CD4-positive, CD25-positive, alpha-beta regulatory T cell (primary cell): Measurements from ENCODE around the gene ANO8. TPM values are rescaled to one million over a fixed set of nuclear protein-coding genes. Genes with fewer than 3 reads are reported as not detected.
A peak's percentile ranks its signal among the peaks of the same experiment; 100 is the strongest.

ENCODE experiments used
- ATAC-seq, 2 donors: fragments of 150-1000 bp; cut with Tn5 transposase; one replicate each; pipeline ENCODE4 v1.10.0; 2021; ENCODE audit warnings: low read depth in 2 of 2, moderate number of reproducible peaks in 2 of 2, moderate library complexity in 1 of 2
- DNase-seq, 3 donors: peaks; one replicate each; pipeline versions ENCODE4 v3.0.0 to v3.0.0-alpha.2; 2012 to 2022; ENCODE audit warnings: mixed read lengths in 1 of 3
- H3K27ac ChIP-seq: one replicate; pipeline ENCODE4 v1.7.0; 2013; ENCODE audit warnings: mild to moderate bottlenecking, low read length; ENCODE audit not compliant: insufficient read depth, poor library complexity, severe bottlenecking
- H3K27me3 ChIP-seq: one replicate; pipeline ENCODE4 v1.7.0; 2013; ENCODE audit warnings: low read length; ENCODE audit not compliant: control insufficient read depth, insufficient read depth
- H3K36me3 ChIP-seq: one replicate; pipeline ENCODE4 v1.7.0; 2013; ENCODE audit warnings: mild to moderate bottlenecking, low read length, moderate library complexity; ENCODE audit not compliant: control insufficient read depth, insufficient read depth
- H3K4me1 ChIP-seq: 2 replicates; pipeline ENCODE4 v1.7.0; 2013; ENCODE audit warnings: mild to moderate bottlenecking, low read length; ENCODE audit not compliant: insufficient read depth, control insufficient read depth, poor library complexity, severe bottlenecking
- H3K4me3 ChIP-seq: one replicate; pipeline ENCODE4 v1.7.0; 2013; ENCODE audit warnings: low read depth, mild to moderate bottlenecking, low read length, moderate library complexity
- H3K9me3 ChIP-seq, 2 experiments: 1 replicate in 1 of 2; 2 replicates in 1 of 2; pipeline ENCODE4 v1.7.0; 2013; ENCODE audit warnings: low read length in 2 of 2, mild to moderate bottlenecking in 1 of 2, moderate library complexity in 1 of 2; ENCODE audit not compliant: control insufficient read depth in 2 of 2
- H3K27ac Mint-ChIP-seq, 3 donors: one replicate each; pipeline ENCODE4 v1.8.0; 2020 to 2022; ENCODE audit warnings: mild to moderate bottlenecking in 3 of 3, mixed read lengths in 3 of 3, moderate library complexity in 2 of 3
- H3K27me3 Mint-ChIP-seq: one replicate; pipeline ENCODE4 v1.8.0; 2022; ENCODE audit warnings: mild to moderate bottlenecking, mixed read lengths
- H3K36me3 Mint-ChIP-seq: one replicate; pipeline ENCODE4 v1.8.0; 2020; ENCODE audit warnings: mixed read lengths
- H3K4me1 Mint-ChIP-seq, 4 donors: one replicate each; pipeline ENCODE4 v1.8.0; 2020 to 2022; ENCODE audit warnings: mixed read lengths in 4 of 4, mild to moderate bottlenecking in 1 of 4
- H3K4me3 Mint-ChIP-seq, 4 donors: one replicate each; pipeline ENCODE4 v1.8.0; 2020 to 2022; ENCODE audit warnings: mild to moderate bottlenecking in 4 of 4, mixed read lengths in 4 of 4, moderate library complexity in 3 of 4
- H3K9me3 Mint-ChIP-seq, 7 donors: one replicate each; pipeline ENCODE4 v1.8.0; 2020 to 2022; ENCODE audit warnings: mixed read lengths in 7 of 7, mild to moderate bottlenecking in 3 of 7, moderate library complexity in 2 of 7
- polyA plus RNA-seq, 4 donors: library from polyadenylated mRNA; unstranded; fragments of 300-500 nt; fragmentation: Illumina TruSeq; gene quantifications; one replicate each; pipeline ENCODE4 v1.2.3, GENCODE V29; 2021
- total RNA-seq: library from RNA; stranded (reverse); gene quantifications from one replicate; pipeline ENCODE4 v1.2.3, GENCODE V29; 2022

ANO8 gene
- total and polyA plus RNA-seq, 5 donors from 2014 or later: 0.06 to 17.8 (median 0.10) TPM; not detected in 1

DNA sequence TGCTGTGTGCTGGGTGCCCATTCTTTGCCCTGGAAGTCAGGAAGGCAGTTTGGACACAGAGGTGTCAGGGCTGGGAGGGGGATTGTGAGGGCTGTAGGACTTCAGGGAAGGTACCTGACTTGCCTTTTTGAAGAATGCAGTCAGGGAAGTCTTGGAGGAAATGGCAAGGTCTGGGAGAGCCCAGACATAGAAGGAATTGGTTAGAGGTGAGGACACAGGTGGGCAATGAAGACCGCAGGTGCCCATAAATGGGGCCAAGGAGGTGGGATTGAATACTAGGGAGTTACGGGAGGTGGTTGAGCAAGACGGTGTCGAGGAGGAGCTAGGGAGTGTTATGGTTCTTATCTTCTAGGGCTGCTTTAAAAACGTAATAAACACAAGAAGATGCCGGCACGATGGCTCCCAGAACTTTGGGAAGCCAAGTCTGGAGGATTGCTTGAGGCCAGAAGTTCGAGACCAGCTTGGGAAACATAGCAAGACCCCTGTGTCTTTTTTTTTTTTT is 26.7 kb downstream of the ANO8 start:
- H3K9me3 ChIP-seq: no peaks in the 10 kb centered on the region
- no peak overlapping the region for H3K27ac ChIP-seq
- H3K36me3 Mint-ChIP-seq: peaks cover 5% of the 10 kb centered on the region
- H3K4me1 Mint-ChIP-seq: peaks cover 11 to 62% (median 31%) of the 10 kb centered on the region in 4 donors
- no peaks in the 10 kb centered on the region for H3K27me3 Mint-ChIP-seq
- H3K4me3 Mint-ChIP-seq: peak overlapping the region in 3 of 4 donors; percentile 48 to 74 (median 72)
- no peak overlapping the region for H3K4me3 ChIP-seq
- no peak for DNase-seq
- H3K27me3 ChIP-seq: no peaks in the 10 kb centered on the region
- no peaks in the 10 kb centered on the region for H3K9me3 Mint-ChIP-seq
- H3K4me1 ChIP-seq: peaks cover 47% of the 10 kb centered on the region
- peak overlapping the region in 1 of 3 donors; percentile 93 for H3K27ac Mint-ChIP-seq
- ATAC-seq: no peak
- H3K36me3 ChIP-seq: no peaks in the 10 kb centered on the region

DNA sequence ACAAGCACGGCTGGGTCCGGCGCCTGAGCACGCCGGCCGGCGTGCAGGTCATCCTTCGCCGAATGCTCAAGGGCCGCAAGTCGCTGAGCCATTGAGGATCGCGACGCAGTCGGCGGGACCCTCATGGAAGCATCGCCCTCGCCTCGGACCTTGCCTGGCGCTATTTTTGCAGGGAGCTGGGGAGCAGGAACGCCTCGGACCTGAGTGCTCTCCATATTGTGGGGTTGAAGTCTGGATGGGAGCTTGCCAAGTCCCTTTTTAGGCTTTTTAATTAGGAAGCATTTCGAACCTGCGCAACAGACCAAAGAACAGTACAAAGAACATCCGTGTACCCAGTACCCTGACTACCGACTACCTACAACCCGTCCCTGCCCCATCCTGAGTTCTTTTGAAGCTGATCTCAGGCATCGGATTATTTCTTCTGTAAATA is 28.4 kb downstream of the ANO8 start:
- Histone ChIP-seq H3K27me3 (no peaks in the 10 kb centered on the region), H3K4me3 (peak overlapping the region; percentile 71), H3K27ac (peak overlapping the region; percentile 88), H3K9me3 (no peaks in the 10 kb centered on the region), H3K4me1 (peaks cover 57% of the 10 kb centered on the region), H3K36me3 (no peaks in the 10 kb centered on the region)
- DNase-seq (peak in 1 of 3 donors; percentile 26), ATAC-seq (no peak)
- H3K9me3 Mint-ChIP-seq: no peaks in the 10 kb centered on the region
- H3K27me3 Mint-ChIP-seq: no peaks in the 10 kb centered on the region
- H3K4me3 Mint-ChIP-seq: peak overlapping the region; percentile 92 to 96 (median 93)
- peak overlapping the region in 2 of 3 donors; percentile 73 to 88 for H3K27ac Mint-ChIP-seq
- H3K4me1 Mint-ChIP-seq: peaks cover 11 to 67% (median 32%) of the 10 kb centered on the region in 4 donors
- peaks cover 5% of the 10 kb centered on the region for H3K36me3 Mint-ChIP-seq

DNA sequence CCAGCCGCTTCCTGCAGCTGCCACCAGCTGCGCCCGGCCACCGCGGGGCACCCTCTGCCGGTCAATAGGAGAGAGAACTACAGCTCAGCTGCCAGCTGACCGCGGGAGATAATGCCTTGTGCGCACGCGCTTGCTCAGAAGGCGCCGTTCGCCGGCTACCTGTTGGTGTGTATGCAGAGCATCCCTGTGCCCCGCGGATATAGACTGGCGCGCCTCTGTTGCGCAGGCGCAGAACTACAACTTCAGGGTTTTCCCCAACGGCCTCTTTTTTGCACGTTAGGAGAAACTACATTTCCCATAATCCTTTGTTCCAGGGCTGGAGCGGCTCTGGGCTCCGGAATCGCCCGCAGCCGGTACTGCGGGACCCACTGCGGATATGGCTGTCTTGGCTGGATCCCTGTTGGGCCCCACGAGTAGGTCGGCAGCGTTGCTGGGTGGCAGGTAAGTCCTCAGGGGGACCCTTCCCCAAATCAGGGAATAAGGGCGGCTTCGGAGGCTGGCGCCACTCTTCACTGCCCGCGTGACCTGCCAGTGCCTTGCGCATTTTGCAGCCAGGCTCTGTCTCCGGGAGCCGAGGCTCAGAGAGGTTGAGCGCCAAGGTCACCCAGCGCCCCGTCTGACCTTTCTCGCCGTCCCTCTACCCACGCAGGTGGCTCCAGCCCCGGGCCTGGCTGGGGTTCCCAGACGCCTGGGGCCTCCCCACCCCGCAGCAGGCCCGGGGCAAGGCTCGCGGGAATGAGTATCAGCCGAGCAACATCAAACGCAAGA is 29.0 kb downstream of the ANO8 start, which contains the start of gene MRPL34:
TSS of gene MRPL34 (plus strand) at position 356 of the 768 bp plus-strand sequence. CDS start at position 377, 21 bp downstream.
- DNase-seq: peak; percentile 93 to 99 (median 96)
- Histone ChIP-seq H3K4me3 (peak within 1 kb of the TSS; percentile 71), H3K4me1 (peaks cover 54% of the 10 kb centered on the region), H3K36me3 (no peaks in the 10 kb centered on the region), H3K27ac (peak within 1 kb of the TSS; percentile 88), H3K27me3 (no peaks in the 10 kb centered on the region), H3K9me3 (no peaks in the 10 kb centered on the region)
- H3K36me3 Mint-ChIP-seq: peaks cover 5% of the 10 kb centered on the region
- peak; percentile 62 to 63 for ATAC-seq
- no peaks in the 10 kb centered on the region for H3K9me3 Mint-ChIP-seq
- peak within 1 kb of the TSS; percentile 92 to 96 (median 93) for H3K4me3 Mint-ChIP-seq
- peaks cover 11 to 62% (median 30%) of the 10 kb centered on the region in 4 donors for H3K4me1 Mint-ChIP-seq
- H3K27me3 Mint-ChIP-seq: no peaks in the 10 kb centered on the region
- H3K27ac Mint-ChIP-seq: peak within 1 kb of the TSS; percentile 73 to 95 (median 88)

DNA sequence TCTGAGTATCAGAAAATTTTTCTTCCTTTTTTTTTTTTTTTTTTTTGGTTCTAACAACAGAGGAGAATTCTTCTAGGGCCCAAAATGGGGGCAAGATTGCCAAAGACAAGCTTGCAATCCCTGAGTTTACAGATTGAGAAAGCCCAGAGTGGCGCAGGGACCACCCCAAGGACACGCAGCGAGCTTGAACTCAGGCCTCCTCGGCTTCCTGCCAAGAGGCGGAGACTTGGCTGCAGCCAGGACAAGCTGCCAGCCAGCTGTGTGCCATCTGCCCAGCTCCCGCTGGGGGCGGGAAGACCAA is 29.5 kb downstream of the ANO8 start:
- Histone ChIP-seq H3K4me1 (peaks cover 49% of the 10 kb centered on the region), H3K36me3 (no peaks in the 10 kb centered on the region), H3K9me3 (no peaks in the 10 kb centered on the region), H3K27me3 (no peaks in the 10 kb centered on the region), H3K27ac (peak overlapping the region; percentile 88), H3K4me3 (peak overlapping the region; percentile 44)
- H3K27me3 Mint-ChIP-seq: no peaks in the 10 kb centered on the region
- peaks cover 5% of the 10 kb centered on the region for H3K36me3 Mint-ChIP-seq
- peaks cover 11 to 56% (median 28%) of the 10 kb centered on the region in 4 donors for H3K4me1 Mint-ChIP-seq
- H3K9me3 Mint-ChIP-seq: no peaks in the 10 kb centered on the region
- DNase-seq (no peak), ATAC-seq (no peak)
- peak overlapping the region; percentile 92 to 96 (median 93) for H3K4me3 Mint-ChIP-seq
- H3K27ac Mint-ChIP-seq: peak overlapping the region; percentile 73 to 95 (median 79)

DNA sequence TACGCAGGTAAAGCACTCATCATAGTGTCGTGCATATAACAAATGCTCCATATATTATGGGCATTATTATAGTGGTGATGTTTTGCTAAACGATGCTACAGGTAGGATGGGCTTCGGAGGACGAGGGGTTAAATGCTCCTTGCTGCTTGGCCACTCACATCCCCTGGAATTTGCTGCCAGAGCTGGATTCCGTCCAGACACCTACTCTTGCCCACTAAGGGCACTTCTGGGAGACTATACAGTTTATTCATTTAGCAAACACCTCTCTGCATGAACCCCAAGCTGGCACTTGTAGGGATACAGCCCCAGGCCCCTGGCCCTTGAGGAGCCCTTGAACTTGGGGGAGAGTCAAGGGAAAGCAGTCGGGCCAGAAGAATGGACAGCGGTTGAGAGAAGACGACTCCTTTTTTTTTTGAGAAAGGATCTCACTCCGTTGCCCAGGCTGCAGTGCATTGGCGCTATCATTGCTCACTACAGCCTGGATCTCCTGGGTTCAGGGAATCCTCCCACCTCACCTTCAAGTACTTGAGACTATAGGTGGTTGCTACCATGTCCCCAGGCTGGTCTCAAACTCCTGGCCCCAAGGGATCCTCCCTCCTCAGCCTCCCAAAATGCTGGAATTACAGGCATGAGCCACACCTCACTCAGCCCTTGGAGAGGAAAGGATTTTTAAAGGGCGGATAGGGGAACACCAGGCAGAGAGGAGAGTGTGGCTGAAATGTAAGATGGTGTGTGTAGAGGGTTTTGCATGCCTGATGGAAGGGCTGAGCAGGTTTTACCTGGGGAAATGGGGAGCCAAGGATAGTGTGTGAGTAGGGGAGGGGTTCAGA is 30.1 kb downstream of the ANO8 start:
- DNase-seq (no peak), ATAC-seq (no peak)
- peaks cover 5% of the 10 kb centered on the region for H3K36me3 Mint-ChIP-seq
- no peaks in the 10 kb centered on the region for H3K27me3 ChIP-seq
- no peaks in the 10 kb centered on the region for H3K9me3 ChIP-seq
- H3K4me3 ChIP-seq: peak overlapping the region; percentile 44
- peaks cover 43% of the 10 kb centered on the region for H3K4me1 ChIP-seq
- H3K4me3 Mint-ChIP-seq: peak overlapping the region; percentile 92 to 96 (median 93)
- no peaks in the 10 kb centered on the region for H3K27me3 Mint-ChIP-seq
- peak overlapping the region; percentile 88 for H3K27ac ChIP-seq
- H3K9me3 Mint-ChIP-seq: no peaks in the 10 kb centered on the region
- peak overlapping the region; percentile 73 to 95 (median 79) for H3K27ac Mint-ChIP-seq
- H3K4me1 Mint-ChIP-seq: peaks cover 11 to 55% (median 27%) of the 10 kb centered on the region in 4 donors
- H3K36me3 ChIP-seq: no peaks in the 10 kb centered on the region

DNA sequence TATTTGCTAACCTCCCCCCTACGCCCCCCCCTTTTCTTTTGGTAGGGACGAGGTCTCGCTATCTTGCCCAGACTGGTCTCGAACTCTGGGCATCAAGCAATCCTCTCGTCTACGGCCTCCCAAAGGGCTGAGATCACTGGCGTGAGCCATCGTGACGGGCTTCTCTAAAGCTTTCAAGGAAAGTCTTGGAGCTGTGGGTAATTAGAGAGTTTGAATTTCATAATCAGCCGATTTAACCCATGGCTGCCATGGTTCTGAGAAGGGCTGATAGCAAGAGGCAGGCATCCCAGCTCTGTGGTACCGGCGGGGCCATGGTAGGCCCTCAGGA is 30.8 kb downstream of the ANO8 start:
- H3K4me1 Mint-ChIP-seq: peaks cover 6 to 48% (median 23%) of the 10 kb centered on the region in 4 donors
- no peak for ATAC-seq
- Histone ChIP-seq H3K36me3 (no peaks in the 10 kb centered on the region), H3K4me3 (peak overlapping the region; percentile 32), H3K27ac (peak overlapping the region; percentile 72), H3K9me3 (no peaks in the 10 kb centered on the region), H3K27me3 (no peaks in the 10 kb centered on the region), H3K4me1 (peaks cover 40% of the 10 kb centered on the region)
- H3K27ac Mint-ChIP-seq: peak overlapping the region in 2 of 3 donors; percentile 14 to 58
- no peaks in the 10 kb centered on the region for H3K27me3 Mint-ChIP-seq
- DNase-seq: no peak
- no peaks in the 10 kb centered on the region for H3K36me3 Mint-ChIP-seq
- peak overlapping the region; percentile 80 to 96 (median 84) for H3K4me3 Mint-ChIP-seq
- no peaks in the 10 kb centered on the region for H3K9me3 Mint-ChIP-seq

DNA sequence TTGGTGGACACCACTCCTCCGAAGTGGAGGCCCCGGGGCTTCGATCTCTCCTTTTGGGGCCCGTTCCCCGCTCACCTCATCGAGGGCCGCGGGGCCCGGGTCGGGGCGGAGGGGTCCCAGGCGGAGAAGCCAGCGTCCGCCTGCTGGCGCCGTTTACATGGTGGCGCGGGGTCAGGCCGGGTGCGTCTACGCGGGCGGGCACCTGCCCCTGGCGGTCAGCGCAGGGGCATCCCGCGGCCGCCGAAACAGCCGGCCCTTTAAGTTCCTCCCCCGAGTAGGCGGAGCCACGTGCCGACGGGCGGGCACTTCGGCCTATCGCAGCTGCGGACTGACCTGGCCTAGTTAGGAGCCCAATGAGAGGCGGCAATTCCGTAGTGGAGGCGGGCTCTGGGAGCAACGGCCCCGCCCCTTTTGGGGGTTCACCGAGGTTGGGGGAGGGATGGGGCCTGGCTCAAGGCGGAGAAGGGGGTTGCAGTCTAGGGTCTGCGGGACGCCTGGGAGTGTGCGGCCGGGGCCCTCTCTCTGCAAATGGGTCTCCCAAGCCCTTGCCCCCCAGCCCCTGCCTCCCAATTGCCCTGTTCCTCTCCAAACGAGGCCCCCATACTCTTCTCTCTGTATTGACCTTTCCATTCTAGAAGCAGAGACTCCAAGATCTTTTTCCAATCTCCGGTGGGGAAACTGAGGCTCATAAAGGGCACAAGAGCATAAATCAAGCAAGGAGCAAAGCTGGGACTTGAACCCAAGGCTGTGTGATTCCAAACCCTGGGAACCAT is 31.3 kb downstream of the ANO8 start, which contains the start of gene ABHD8:
TSS of gene ABHD8 (minus strand) at position 259 of the 773 bp plus-strand sequence. CDS start 1,809 bp downstream, outside the sequence.
- Histone ChIP-seq H3K4me1 (peaks cover 40% of the 10 kb centered on the region), H3K9me3 (no peaks in the 10 kb centered on the region), H3K27ac (peak within 1 kb of the TSS; percentile 72), H3K27me3 (no peaks in the 10 kb centered on the region), H3K4me3 (peak within 1 kb of the TSS; percentile 32), H3K36me3 (peaks cover 2% of the 10 kb centered on the region)
- peak; percentile 88 to 95 (median 89) for DNase-seq
- peak; percentile 71 for ATAC-seq
- Mint-ChIP-seq H3K27ac (peak within 1 kb of the TSS; percentile 42 to 84 (median 58)), H3K27me3 (no peaks in the 10 kb centered on the region), H3K4me1 (peaks cover 5 to 48% (median 22%) of the 10 kb centered on the region in 4 donors), H3K4me3 (peak within 1 kb of the TSS; percentile 80 to 96 (median 84)), H3K9me3 (no peaks in the 10 kb centered on the region), H3K36me3 (peaks cover 1% of the 10 kb centered on the region)
